Neural cell (in vitro differentiated cells): ENCODE data around the gene OVCA2. TPM values are rescaled to one million over a fixed set of nuclear protein-coding genes. Genes with fewer than 3 reads are reported as not detected.

Experiments
- H2AFZ ChIP-seq: fragments of 200-600, 300-800 bp; sonication (generic), shearing (Covaris generic); 2 replicates; pipeline ENCODE4 v1.6.0; 2014; ENCODE audit warnings: low read depth, mild to moderate bottlenecking, antibody characterized with exemption, low read length, moderate library complexity
- H3F3A ChIP-seq: fragments of 200-600 bp; shearing (Covaris generic); 2 replicates; pipeline ENCODE4 v1.6.1; 2016; ENCODE audit warnings: mild to moderate bottlenecking, moderate library complexity, mixed read lengths, antibody characterized with exemption, low read length; ENCODE audit not compliant: insufficient read depth, poor library complexity, severe bottlenecking
- H3K27ac ChIP-seq: fragments of 200-600, 300-800 bp; sonication (generic), shearing (Covaris generic); 2 replicates; pipeline ENCODE4 v1.5.1; 2014; ENCODE audit warnings: mild to moderate bottlenecking, low read length, moderate library complexity
- H3K27me3 ChIP-seq: fragments of 300-800, 200-600 bp; sonication (generic), shearing (Covaris generic); 2 replicates; pipeline ENCODE4 v1.6.0; 2014; ENCODE audit warnings: mild to moderate bottlenecking, low read depth, low read length, moderate library complexity; ENCODE audit not compliant: insufficient read depth
- H3K36me3 ChIP-seq: fragments of 300-800, 200-600 bp; sonication (generic), shearing (Covaris generic); 2 replicates; pipeline ENCODE4 v1.5.1; 2014; ENCODE audit warnings: mild to moderate bottlenecking, antibody characterized with exemption, low read length, moderate library complexity; ENCODE audit not compliant: insufficient read depth
- H3K4me2 ChIP-seq: fragments of 300-800, 200-600 bp; sonication (generic), shearing (Covaris generic); 2 replicates; pipeline ENCODE4 v1.6.0; 2014; ENCODE audit warnings: mild to moderate bottlenecking, low read length
- H3K4me3 ChIP-seq: fragments of 300-800, 200-600 bp; sonication (generic), shearing (Covaris generic); 2 replicates; pipeline ENCODE4 v1.5.1; 2014; ENCODE audit warnings: mild to moderate bottlenecking, low read length, moderate library complexity
- H3K79me2 ChIP-seq: fragments of 200-600 bp; shearing (Covaris generic); replicated peaks from 2 replicates; pipeline ENCODE4 v1.6.0; 2014; ENCODE audit warnings: mild to moderate bottlenecking, low read length, moderate library complexity; ENCODE audit not compliant: insufficient read depth
- H3K9ac ChIP-seq: fragments of 300-800, 200-600 bp; sonication (generic), shearing (Covaris generic); 2 replicates; pipeline ENCODE4 v1.6.1; 2016; ENCODE audit warnings: mild to moderate bottlenecking, low read length, mixed read lengths
- H3K9me2 ChIP-seq: fragments of 200-600 bp; shearing (Covaris generic); 2 replicates; pipeline ENCODE4 v1.6.1; 2016; ENCODE audit warnings: mild to moderate bottlenecking, low read length, mixed read lengths; ENCODE audit not compliant: insufficient read depth
- H3K9me3 ChIP-seq: fragments of 200-600, 300-800 bp; sonication (generic), shearing (Covaris generic); 2 replicates; pipeline ENCODE4 v1.6.1; 2016; ENCODE audit warnings: mild to moderate bottlenecking, mixed run types, low read length, moderate library complexity, mixed read lengths
- H4K20me1 ChIP-seq: fragments of 200-600 bp; shearing (Covaris generic); 2 replicates; pipeline ENCODE4 v1.6.1; 2016; ENCODE audit warnings: mild to moderate bottlenecking, mixed run types; ENCODE audit not compliant: insufficient read depth
- EP300 ChIP-seq: fragments of 450-650 bp; conservative IDR thresholded peaks from 2 replicates; pipeline ENCODE4 v1.6.1; 2014; ENCODE audit warnings: antibody characterized with exemption, mild to moderate bottlenecking, moderate library complexity; ENCODE audit not compliant: poor library complexity, severe bottlenecking
- EZH2 ChIP-seq: fragments of 200-600, 300-800 bp; shearing (Covaris generic), sonication (generic); IDR thresholded peaks from 2 replicates; pipeline ENCODE4 v1.6.1; 2014; ENCODE audit warnings: antibody characterized with exemption, low read length, borderline replicate concordance, mild to moderate bottlenecking; ENCODE audit not compliant: insufficient read depth, poor library complexity, severe bottlenecking
- MXI1 ChIP-seq: fragments of 450-650 bp; conservative IDR thresholded peaks from 2 replicates; pipeline ENCODE4 v1.6.1; 2014; ENCODE audit warnings: antibody characterized with exemption, mild to moderate bottlenecking; ENCODE audit not compliant: poor library complexity, severe bottlenecking
- POLR2AphosphoS5 ChIP-seq: IDR thresholded peaks from 2 replicates; pipeline ENCODE4 v1.6.1; 2012
- RAD21 ChIP-seq: fragments of 450-650 bp; conservative IDR thresholded peaks from 2 replicates; pipeline ENCODE4 v1.6.1; 2014; ENCODE audit warnings: antibody characterized with exemption, mild to moderate bottlenecking, moderate library complexity
- SMC3 ChIP-seq: fragments of 450-650 bp; conservative IDR thresholded peaks from 2 replicates; pipeline ENCODE4 v1.6.1; 2014; ENCODE audit warnings: antibody characterized with exemption, mild to moderate bottlenecking, moderate library complexity; ENCODE audit not compliant: poor library complexity
- TAF1 ChIP-seq: IDR thresholded peaks from 2 replicates; pipeline ENCODE4 v1.6.1; 2012; ENCODE audit warnings: low read depth
- polyA plus RNA-seq: library from polyadenylated mRNA; depleted of rRNA; stranded (reverse); fragments of >200 nt; gene quantifications from 2 replicates; pipeline ENCODE4 v1.2.3, GENCODE V29; 2014
- TF ChIP-seq, protein P1 (sequence below): IDR thresholded peaks from 2 replicates; pipeline ENCODE4 v1.6.1; 2012; ENCODE audit warnings: borderline replicate concordance
- TF ChIP-seq, protein P2 (sequence below): fragments of 450-650 bp; IDR thresholded peaks from 2 replicates; pipeline ENCODE4 v1.5.1; 2014; ENCODE audit warnings: antibody characterized with exemption, mild to moderate bottlenecking, moderate library complexity; ENCODE audit not compliant: poor library complexity, severe bottlenecking

Gene OVCA2
- polyA plus RNA-seq, 1 donor from 2014 or later, result 54.4 TPM

- Histone ChIP-seq H3K27me3 (no peaks in the 10 kb centered on the region), H3K9ac (peak overlapping the region; percentile 23), H3K9me2 (no peaks in the 10 kb centered on the region), H3K4me2 (no peak overlapping the region), H3K36me3 (no peaks in the 10 kb centered on the region), H3K9me3 (no peaks in the 10 kb centered on the region), H3K4me3 (no peak overlapping the region), H3K79me2 (no peaks in the 10 kb centered on the region), H3K27ac (peak overlapping the region; percentile 20), H3F3A (no peaks in the 10 kb centered on the region), H4K20me1 (no peaks in the 10 kb centered on the region), H2AFZ (no peak overlapping the region)
- TF ChIP-seq MXI1, result no peak
- TF ChIP-seq EP300, result no peak
- no peak for TF ChIP-seq TAF1
- no peak for TF ChIP-seq SMC3
- TF ChIP-seq RAD21, result no peak
- TF ChIP-seq POLR2AphosphoS5, result no peak
- TF ChIP-seq, protein P1, sequence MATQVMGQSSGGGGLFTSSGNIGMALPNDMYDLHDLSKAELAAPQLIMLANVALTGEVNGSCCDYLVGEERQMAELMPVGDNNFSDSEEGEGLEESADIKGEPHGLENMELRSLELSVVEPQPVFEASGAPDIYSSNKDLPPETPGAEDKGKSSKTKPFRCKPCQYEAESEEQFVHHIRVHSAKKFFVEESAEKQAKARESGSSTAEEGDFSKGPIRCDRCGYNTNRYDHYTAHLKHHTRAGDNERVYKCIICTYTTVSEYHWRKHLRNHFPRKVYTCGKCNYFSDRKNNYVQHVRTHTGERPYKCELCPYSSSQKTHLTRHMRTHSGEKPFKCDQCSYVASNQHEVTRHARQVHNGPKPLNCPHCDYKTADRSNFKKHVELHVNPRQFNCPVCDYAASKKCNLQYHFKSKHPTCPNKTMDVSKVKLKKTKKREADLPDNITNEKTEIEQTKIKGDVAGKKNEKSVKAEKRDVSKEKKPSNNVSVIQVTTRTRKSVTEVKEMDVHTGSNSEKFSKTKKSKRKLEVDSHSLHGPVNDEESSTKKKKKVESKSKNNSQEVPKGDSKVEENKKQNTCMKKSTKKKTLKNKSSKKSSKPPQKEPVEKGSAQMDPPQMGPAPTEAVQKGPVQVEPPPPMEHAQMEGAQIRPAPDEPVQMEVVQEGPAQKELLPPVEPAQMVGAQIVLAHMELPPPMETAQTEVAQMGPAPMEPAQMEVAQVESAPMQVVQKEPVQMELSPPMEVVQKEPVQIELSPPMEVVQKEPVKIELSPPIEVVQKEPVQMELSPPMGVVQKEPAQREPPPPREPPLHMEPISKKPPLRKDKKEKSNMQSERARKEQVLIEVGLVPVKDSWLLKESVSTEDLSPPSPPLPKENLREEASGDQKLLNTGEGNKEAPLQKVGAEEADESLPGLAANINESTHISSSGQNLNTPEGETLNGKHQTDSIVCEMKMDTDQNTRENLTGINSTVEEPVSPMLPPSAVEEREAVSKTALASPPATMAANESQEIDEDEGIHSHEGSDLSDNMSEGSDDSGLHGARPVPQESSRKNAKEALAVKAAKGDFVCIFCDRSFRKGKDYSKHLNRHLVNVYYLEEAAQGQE, result no peak
- TF ChIP-seq, protein P2, sequence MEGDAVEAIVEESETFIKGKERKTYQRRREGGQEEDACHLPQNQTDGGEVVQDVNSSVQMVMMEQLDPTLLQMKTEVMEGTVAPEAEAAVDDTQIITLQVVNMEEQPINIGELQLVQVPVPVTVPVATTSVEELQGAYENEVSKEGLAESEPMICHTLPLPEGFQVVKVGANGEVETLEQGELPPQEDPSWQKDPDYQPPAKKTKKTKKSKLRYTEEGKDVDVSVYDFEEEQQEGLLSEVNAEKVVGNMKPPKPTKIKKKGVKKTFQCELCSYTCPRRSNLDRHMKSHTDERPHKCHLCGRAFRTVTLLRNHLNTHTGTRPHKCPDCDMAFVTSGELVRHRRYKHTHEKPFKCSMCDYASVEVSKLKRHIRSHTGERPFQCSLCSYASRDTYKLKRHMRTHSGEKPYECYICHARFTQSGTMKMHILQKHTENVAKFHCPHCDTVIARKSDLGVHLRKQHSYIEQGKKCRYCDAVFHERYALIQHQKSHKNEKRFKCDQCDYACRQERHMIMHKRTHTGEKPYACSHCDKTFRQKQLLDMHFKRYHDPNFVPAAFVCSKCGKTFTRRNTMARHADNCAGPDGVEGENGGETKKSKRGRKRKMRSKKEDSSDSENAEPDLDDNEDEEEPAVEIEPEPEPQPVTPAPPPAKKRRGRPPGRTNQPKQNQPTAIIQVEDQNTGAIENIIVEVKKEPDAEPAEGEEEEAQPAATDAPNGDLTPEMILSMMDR, result no peak
- no peak for TF ChIP-seq EZH2
Measured at GRCh38 chr17:1995907-1996799, 45.7 kb upstream of the OVCA2 start.

DNA sequence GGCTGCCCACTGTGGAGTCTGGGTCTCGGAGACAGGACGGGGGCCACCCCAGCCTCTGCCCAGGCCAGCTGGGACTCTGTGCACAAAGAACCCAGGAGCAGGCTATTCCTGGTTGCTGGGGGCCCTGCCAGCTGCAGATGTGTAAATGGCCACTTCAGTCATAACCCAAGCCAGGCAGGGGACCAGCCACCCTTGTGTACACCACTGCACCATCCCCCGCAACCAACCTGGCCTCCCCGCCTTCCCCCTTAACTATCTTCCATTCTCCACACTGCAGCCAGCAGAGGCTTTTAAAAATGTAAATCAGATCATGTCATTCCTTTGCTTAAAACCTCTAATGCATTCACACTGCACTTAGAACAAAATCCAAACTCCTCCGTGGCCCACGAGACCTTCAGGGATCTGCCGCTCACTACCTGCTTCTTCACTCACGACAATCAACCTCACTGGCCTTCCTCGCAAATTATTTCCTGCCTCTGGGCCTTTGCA is 45.0 kb upstream of the OVCA2 start:
- Histone ChIP-seq H3K27me3 (no peaks in the 10 kb centered on the region), H3F3A (no peaks in the 10 kb centered on the region), H3K9me2 (no peaks in the 10 kb centered on the region), H3K36me3 (no peaks in the 10 kb centered on the region), H3K9me3 (no peaks in the 10 kb centered on the region), H3K9ac (peak overlapping the region; percentile 23), H2AFZ (no peak overlapping the region), H3K4me3 (no peak overlapping the region), H3K27ac (peak overlapping the region; percentile 20), H4K20me1 (no peaks in the 10 kb centered on the region), H3K4me2 (no peak overlapping the region), H3K79me2 (no peaks in the 10 kb centered on the region)
- TF ChIP-seq RAD21, result no peak
- no peak for TF ChIP-seq POLR2AphosphoS5
- TF ChIP-seq MXI1, result no peak
- TF ChIP-seq, protein P2, result no peak
- TF ChIP-seq EZH2, result no peak
- no peak for TF ChIP-seq TAF1
- TF ChIP-seq, protein P1, result no peak
- no peak for TF ChIP-seq SMC3
- no peak for TF ChIP-seq EP300
